Measurements from ENCODE around the gene MAP3K4.
A peak's percentile ranks its signal among the peaks of the same experiment; 100 is the strongest.
"Not testable (repeated sequence)": the region's sequence is repeated elsewhere in the genome, so short reads cannot be mapped to it uniquely, and the experiment has no call there.

Gene MAP3K4

DNA sequence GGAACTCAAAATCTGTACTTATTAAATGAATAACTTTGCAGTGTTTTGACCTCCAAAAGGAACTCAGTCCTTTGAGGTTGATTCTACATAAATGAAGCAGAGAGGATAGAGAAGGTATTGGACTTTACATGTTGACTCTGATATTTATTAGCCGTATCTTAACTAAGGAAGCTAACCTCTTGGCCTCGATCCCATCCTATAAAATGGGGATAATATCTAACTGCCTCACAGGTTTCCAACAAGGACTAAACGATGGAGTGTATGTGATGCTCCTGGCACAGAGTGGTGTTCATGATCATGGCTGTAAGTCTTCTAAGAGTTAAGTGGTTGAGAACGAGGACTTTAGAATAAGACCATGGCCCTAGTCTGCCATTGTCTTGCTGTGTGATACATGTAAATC is 24.2 kb upstream of the MAP3K4 start:
- DNase-seq (ENCODE audit: low read depth in 2 of 2, low spot score in 1 of 2) = no peak

DNA sequence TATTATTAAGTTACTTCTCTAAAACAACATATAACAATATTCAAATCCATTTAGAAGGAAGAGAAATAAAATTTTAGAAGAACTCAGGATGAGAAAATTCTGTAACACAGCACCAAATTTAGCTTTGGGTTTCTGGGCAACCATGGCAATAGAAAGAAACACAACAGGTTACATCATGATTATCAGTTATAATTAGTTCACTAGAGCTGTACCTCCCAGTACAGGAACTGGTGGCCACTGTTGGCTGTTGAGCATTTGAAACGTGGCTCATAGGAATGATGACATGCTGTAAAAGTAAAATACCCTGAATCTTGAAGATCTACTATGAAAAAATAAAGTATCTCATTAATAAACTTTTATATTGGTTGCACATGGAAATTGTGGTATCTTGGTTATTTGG is 23.7 kb upstream of the MAP3K4 start:
- DNase-seq (ENCODE audit: low read depth in 2 of 2, low spot score in 1 of 2) = no peak

DNA sequence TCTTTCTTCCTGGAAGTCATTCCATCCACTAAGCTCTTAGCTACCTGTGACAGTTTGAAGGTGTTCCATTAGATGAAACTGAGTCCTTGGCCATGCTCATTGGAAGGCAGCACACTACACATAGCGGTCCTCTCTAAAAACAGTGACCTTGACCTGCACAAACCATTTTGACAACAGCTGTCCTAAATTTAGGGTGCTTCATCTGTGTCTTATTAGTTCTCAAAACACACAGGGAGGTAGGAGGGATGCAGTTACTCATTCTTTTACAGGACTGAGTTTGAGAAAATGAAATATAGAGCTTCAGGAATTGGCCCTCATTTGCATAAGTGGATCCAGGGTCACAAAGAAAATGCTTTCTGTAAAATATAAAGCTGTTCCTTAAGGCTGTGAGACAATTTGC is 20.4 kb upstream of the MAP3K4 start:
- no peak for DNase-seq (ENCODE audit: low read depth in 2 of 2, low spot score in 1 of 2)

DNA sequence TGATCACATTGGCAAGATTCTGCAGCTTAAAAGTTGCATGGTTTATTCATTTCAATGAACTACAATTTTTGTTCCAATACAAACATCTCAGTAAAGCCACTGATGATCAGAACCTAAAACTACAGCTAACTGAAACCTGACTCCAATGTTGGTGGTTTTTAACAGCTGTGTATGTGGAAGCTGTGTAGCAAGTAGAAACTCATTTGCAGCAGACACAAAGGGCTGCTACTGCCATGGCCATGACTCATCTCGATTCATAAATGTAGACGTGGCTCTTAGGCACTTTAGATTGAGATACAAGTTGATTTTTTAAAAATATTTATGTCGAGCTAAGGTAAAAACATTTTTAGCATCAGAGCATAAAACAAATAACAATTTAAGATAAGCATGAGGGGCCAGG is 19.5 kb upstream of the MAP3K4 start:
- DNase-seq (ENCODE audit: low read depth in 2 of 2, low spot score in 1 of 2) = no peak

DNA sequence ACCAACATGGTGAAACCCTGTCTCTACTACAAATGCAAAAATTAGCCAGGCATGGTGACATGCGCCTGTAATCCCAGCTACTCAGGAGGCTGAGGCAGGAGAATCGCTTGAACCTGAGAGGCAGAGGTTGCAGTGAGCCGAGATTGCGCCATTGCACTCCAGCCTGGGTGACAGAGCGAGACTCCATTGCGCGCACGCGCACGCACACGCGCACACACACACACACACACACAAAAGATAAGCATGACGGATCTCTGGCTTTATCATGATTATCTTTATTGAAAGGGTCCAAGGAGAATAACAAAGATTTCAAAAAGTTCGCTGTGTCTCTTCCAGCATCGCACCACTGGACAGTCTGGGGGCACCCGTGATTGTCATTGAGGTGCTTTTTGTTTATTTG is 19.0 kb upstream of the MAP3K4 start:
- not testable (repeated sequence) for DNase-seq (ENCODE audit: low read depth in 2 of 2, low spot score in 1 of 2)

DNA sequence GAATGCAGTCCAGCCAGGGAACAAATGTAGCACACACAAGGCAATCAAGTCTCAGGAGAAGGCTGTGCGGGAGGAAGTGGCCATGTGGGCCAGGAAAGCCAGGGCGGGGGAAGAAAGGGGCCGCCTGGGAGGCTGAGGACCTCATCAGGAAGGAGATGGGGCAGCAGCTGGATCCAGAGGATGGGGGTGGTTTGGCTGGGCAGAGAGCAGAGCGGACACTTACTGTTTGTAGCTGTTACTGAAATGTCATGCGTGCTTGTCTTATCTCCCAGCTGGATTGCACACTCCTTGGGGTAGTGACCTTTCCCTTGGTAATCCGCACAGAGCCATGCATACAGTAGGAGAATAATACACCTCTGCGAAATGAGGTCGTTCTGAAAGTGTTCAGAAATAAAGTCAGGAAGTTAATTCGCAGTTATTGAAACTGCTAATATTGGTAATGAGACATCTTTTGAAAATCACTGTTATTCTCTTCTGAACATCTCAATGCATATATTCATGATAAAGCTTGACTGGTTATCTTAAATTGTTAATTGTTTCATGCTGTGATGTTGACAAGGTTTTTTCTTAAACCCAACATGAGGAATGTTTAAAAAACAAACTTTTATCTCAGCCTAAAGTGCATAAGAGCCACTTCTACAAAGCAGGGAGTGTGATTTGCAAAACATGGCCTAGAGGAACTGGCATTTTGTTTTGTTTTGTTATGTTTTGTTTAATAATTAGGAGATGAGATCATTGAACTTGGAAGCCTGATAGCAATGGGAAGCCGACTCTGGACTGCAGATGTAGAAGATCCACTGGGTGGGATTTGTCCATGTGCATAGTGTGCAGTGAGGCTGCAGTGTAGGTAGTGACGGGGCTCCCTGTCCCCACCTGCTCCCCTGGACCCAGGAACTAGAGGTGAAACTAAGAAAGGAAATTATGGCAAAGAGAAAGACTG is 18.0 kb upstream of the MAP3K4 start:
- DNase-seq (ENCODE audit: low read depth in 2 of 2, low spot score in 1 of 2) = no peak

DNA sequence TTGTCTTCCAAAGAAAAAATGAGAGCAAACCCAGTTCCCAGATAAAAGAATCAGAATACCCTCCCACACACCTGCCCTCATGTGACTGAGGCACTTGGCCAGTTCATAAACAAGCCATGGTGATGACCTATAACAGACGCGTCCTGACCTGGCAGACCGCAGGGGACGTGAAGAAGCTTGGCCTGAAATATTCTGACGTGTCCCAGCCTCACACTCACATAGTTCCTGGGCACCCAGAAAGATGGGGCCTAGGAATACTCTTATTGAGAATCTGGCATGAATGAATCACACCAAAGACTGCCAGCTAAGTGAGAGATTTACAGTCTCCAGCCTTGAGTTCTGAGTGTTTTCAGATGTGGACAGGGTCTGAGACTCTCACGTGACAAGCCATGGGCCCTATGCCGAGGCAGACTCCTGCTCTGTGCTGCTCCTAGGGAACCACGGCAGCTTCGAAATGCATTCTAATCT is 17.2 kb upstream of the MAP3K4 start:
- DNase-seq (ENCODE audit: low read depth in 2 of 2, low spot score in 1 of 2) = no peak

DNA sequence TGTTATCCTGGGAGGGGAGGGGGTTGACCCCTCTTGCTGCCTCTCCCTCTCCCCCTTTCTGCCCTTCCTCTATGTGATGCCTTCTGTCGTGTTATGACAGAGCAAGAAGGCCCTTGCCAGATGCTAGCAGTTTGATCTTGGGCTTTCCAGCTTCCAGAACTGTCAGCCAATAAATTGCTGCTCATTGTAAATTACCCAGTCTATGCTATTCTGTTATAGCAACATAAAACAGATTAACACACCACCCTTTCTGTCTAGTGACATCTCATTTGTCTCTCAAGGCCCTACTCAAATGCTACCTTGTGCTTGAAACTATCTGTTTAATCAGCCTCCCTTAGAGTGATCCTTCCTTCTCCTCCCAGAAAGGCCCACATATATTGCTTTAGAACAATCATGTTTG is 16.4 kb upstream of the MAP3K4 start:
- DNase-seq (ENCODE audit: low read depth in 2 of 2, low spot score in 1 of 2) = no peak

DNA sequence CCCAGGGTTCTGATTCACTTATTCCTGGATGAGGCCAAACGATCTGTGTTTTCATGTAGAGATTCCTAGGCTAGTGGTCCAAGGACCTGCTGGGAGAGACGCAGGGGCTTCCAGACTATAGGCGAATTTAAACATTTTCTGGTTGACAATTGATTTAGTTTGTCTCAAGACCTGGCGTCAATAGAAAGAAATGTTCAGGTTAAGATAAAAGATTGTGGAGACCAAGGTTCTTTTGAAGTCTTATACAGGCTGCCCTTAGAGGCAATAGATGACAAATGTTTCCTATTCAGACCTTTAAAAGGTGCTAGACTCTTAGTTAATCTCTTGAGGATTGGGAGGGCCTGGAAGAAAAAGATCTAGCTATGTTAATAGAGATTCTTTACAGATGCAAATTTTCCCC is 15.6 kb upstream of the MAP3K4 start:
- DNase-seq (ENCODE audit: low read depth in 2 of 2, low spot score in 1 of 2) = not testable (repeated sequence)

DNA sequence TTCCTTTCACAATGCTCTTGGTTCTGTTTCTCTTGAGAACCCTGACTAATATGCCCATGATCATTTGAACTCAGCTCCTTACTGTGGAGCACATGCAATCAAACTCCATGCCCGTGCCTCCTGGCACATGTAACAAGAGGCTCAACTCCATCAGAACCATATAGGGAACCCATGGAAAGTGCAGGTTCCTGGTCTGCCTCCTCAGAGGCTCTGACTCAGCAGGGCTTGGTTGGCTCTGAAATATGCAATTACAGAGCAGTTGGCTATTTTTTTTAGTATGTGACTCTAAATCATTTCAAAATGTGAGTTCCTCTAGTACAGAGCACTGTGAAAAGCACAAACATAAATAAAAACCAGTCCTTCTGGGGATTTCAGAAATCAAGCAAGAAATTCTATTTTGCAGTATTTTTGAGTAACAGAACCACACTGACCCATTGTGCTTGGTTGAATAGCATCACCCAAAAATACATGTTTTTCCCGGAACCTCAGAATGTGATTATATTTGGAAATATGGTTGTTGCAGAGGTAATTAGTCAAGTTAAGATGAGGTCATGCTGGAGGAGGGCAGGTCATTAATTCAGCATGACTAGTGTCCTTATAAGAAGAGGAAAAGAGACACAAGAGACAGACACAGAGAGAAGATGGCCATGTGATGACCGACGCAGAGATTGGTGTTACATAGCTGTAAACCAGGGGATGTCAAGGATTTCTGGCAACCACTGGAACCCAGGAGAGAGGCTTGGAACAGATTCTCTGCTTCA is 13.2 kb upstream of the MAP3K4 start:
- DNase-seq (ENCODE audit: low read depth in 2 of 2, low spot score in 1 of 2) = no peak

DNA sequence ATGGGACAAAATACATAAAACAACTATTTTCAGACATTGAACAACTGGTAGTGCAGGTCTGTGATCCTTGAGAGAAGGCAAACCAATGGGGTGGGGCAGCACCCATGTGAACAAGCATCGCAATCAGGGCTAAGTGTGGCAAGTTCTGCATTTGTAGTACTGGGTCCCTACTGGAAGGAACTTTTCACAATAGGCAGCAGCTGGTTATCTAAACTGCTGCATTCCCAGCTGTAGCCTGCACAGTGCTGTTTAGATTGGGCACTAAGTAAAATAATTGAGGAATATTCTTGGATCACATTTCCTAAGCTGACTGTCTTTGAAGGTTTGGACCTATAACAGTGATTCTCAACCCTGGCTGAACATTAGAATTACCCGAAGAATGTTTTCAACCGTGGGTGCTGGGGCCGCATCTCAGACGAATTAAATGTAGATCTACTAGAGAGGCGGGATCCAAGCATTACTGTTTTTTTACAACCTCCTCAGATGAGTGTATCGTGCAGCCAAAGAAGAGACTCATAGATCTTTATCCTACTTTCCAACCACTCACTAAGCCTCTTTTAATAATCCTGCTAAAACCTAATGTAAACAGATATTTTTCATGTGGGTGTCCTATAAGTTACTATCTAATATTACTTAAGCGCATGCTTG is 12.4 kb upstream of the MAP3K4 start:
- DNase-seq (ENCODE audit: low read depth in 2 of 2, low spot score in 1 of 2) = no peak

DNA sequence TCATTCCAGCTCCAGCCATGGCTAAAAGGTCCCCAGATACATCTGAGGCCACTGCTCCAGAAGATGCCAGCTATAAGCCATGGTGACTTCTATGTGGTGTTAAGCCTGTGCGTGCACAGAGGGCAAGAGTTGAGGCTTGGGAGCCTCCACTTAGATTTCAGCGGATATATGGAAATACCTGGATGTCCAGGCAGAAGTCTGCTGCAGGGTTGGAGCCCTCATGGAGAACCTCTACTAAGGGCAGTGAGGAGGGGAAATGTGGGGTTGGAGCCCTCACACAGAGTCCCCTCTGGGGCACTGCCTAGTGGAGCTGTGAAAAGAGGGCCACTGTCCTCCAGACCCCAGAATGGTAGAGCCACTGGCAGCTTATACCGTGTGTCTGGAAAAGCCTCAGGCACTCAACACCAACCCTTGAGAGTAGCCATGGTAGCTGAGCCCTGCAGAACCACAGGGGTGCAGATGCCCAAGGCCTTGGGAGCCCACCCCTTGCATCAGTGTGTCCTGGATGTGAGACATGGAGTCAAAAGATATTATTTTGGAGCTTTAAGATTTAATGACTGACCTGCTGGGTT is 8.1 kb upstream of the MAP3K4 start:
- DNase-seq (ENCODE audit: low read depth in 2 of 2, low spot score in 1 of 2) = not testable (repeated sequence)

DNA sequence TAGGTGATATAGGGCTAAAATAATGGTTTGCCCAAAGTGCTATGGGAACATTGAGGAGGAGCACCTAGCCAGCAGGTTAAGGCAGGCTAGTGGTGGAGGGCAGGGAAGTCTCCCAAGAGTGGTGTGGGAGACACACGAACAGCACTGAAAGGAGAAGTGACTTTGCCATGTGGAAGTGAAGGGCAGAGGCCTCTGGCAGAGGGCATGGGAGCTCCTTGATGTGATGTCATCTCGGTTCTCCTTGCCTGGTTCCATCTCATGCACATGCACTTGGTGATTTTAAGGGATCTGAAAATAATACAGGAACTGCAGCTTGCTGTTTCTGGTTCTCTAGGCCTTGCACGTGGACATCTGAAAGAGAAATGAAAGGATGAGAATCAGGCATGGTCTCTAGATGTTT is 4.7 kb upstream of the MAP3K4 start:
- DNase-seq (ENCODE audit: low read depth in 2 of 2, low spot score in 1 of 2) = no peak

DNA sequence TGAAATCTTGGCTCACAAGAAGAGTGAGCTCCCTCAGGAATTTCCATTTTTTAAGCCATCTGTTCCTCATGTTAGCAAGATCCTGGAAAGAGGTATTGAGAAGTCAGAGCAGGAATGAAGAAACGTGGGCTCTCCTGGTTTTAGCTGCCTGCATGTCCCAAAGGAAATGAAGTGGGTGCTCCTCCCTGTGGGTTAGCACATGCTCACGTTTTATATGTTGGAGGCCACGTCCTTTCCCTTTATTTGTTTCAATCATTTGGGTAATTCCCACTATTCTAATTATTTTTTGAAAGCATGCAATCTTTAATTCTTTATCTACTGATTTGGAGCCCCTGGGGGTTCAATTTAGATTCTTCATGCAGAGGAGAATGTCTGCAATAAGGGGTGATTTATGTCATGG is 4.3 kb upstream of the MAP3K4 start:
- no peak for DNase-seq (ENCODE audit: low read depth in 2 of 2, low spot score in 1 of 2)

DNA sequence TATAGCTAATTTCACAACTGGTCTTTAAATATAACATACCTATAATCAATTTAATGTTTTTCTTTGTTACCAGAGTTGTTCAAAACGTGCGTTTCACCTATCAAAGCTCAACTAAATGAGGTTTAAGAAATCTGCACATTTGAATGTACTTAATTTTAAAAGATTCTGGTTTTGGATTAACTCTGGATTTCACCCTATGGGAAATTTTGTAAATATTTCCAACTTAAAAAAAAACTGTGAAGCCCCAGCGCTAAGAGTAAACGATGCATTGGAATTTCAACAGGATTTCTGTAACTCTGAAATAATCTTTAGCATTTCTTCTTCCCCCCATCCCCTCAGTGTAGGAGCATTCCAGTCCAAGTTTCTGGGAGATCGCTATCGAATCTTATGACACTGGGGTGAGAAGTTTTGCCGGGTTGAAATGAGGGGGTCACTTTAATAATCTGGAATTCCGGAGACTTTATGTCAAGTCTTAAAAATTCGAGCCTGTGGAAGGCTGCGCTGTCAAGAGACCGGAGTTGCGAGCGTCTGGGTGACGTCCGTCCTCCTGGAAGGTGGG is 643 bp upstream of the MAP3K4 start:
- no peak for DNase-seq (ENCODE audit: low read depth in 2 of 2, low spot score in 1 of 2)

DNA sequence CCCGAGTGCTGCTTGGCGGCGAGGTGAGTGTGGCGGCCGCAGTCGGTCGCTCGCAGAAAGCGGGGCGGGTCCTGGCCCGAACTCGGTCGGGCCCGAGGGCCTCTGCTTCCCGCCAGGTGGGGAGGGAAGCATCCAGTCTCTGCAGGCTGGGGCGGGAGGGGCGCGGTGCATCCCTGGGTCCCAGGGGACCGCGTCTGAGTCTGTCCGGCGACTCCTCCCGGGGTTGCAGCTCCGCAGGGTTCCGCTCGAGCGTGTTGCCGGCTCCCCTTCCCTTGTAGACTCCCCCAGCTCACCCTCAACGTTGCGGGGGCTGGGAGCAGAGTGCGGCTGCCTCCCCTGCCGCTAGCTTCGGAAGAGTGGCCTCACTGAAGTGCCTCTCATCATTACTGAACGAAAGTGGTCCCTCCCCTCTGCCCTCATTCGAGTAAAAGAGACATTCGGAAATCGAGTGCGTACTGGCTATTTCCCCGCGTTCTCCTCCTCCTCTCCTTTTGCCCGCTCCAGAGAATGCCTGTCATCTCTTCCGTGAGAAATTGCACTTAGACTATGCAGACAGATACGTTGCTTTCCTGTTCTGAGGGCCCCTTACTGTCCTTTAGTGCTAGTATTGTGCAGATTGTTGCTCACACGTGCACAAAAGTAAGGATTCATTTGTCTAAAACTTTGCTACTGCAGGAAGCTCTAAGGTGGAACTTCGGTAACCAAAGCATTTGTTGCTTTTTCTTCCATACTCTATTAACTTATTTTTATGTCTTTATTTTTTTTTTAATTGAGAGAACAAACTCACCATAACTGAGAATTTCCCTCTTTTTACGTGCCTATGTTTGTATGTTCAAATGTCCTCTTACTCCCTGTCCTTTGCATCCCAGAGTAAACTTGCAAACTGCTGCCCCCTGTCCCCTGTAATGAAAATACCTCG is 751 bp downstream of the MAP3K4 start:
- DNase-seq (ENCODE audit: low read depth in 2 of 2, low spot score in 1 of 2) = peak in 1 of 2 donors; percentile 25

DNA sequence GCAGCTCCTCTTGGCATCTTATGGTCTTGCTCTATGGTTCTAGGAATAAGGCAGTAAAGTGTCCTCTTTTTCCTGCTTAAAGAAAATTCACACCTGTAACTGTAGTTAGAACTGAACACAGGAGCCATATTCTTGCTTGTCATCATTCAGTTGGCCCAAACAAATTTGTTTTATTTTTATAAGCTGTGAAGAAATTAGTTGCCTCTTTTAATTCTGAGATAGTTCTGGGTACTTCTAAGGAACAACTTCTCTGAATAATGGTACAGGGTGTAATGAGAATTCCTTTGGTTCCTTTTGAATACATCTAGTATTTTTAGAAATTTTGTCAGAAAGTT is 1.4 kb downstream of the MAP3K4 start:
- no peak for DNase-seq (ENCODE audit: low read depth in 2 of 2, low spot score in 1 of 2)

DNA sequence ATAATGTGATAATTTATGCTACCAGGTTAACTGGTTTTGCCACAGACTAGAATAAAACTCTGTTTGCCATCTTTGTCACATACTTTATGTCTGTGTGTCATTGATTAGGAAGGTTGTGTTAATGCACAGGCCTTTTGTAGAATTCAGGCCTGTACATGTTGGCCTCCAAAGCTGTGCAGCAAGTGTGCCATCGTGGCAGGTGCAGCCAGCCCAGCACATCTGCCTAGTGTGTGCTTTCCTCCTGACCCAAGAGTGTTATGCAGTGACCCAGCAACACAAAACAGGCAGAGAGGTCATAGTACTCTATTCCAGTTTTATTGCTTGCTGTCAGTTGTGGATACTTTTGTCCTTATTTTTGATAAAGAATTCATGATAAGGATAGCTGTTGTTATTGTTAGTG is 3.7 kb downstream of the MAP3K4 start:
- no peak for DNase-seq (ENCODE audit: low read depth in 2 of 2, low spot score in 1 of 2)

DNA sequence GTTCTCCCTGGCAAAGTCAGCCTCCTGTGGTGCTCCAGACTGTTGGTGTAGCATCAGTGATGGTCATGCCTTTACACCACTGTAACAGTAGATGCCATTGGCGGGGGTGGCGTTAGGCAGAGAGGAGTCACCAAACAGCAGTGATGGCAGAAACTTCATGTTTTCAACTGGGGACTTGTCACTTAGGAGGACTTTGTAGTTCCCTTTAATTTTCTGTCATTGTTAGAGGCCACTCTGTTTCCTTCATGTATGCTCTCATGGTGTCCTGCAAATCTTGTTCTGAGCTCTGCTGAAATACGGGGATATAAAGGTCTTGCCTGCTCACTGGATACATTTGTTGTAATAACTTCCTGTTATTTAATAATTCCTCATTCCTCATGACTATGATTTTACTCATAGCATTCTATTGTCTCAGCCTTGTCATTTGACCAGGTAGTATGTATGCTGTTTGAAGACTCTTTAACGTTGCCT is 4.6 kb downstream of the MAP3K4 start:
- no peak for DNase-seq (ENCODE audit: low read depth in 2 of 2, low spot score in 1 of 2)

DNA sequence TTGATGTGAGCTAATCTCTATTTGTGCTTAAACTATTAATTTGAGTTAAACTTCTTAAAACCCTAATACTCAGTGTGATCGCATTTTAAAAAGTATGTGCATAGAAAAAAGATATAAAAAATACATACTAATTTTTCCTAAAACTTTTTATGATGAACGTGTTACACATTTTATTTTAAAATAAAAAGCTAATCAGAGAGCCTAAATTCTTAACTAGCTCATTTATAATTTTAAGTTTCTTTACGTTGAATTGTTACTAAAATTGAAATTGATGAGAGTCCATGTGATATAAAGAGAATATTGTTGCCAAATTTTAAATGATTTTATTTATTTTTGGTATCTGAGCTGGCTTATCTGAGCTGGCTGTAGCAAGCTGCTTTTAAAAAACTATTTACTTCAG is 6.6 kb downstream of the MAP3K4 start:
- DNase-seq (ENCODE audit: low read depth in 2 of 2, low spot score in 1 of 2) = no peak

All from stimulated activated CD8-positive, alpha-beta memory T cell treated with anti-CD3 and anti-CD28 coated beads, Interleukin-4, amount 100 ng/mL, for 1 hour (primary cell).